BLaER1 treated with 17β-estradiol and CSF1 and Interleukin-3, amounts not matched to agents 10 nM and 100 nM (cell line): ENCODE results near the gene EMILIN3.

ENCODE experiments used
- H3K27ac ChIP-seq, 11 experiments: shearing (Covaris generic); formaldehyde crosslinking; 2 replicates each; pipeline ENCODE4 v1.8.1; 2022
- H3K27me3 ChIP-seq, 11 experiments: shearing (Covaris generic); formaldehyde crosslinking; 2 replicates each; pipeline ENCODE4 v1.8.1; 2022
- H3K36me3 ChIP-seq, 11 experiments: shearing (Covaris generic); formaldehyde crosslinking; 2 replicates each; pipeline ENCODE4 v1.8.1; 2022
- H3K4me1 ChIP-seq, 10 experiments: shearing (Covaris generic); formaldehyde crosslinking; 2 replicates each; pipeline ENCODE4 v1.8.1; 2022
- H3K4me2 ChIP-seq, 11 experiments: shearing (Covaris generic); formaldehyde crosslinking; 2 replicates each; pipeline ENCODE4 v1.8.1; 2022
- H3K4me3 ChIP-seq, 10 experiments: shearing (Covaris generic); formaldehyde crosslinking; 2 replicates each; pipeline ENCODE4 v1.8.1; 2022
- H3K9ac ChIP-seq, 11 experiments: shearing (Covaris generic); formaldehyde crosslinking; 2 replicates each; pipeline ENCODE4 v1.8.1; 2022
- H3K9me3 ChIP-seq, 11 experiments: shearing (Covaris generic); formaldehyde crosslinking; replicated peaks in 1 of 11; 2 replicates each; pipeline ENCODE4 v1.8.1; 2022
- H4K20me1 ChIP-seq, 11 experiments: shearing (Covaris generic); formaldehyde crosslinking; 2 replicates each; pipeline ENCODE4 v1.8.1; 2022
- Cebpa-rat ChIP-seq, 11 experiments: shearing (Covaris generic); IDR thresholded peaks; 2 replicates each; pipeline ENCODE4 v1.8.1; 2022

The EMILIN3 gene

GRCh38 chr20:41370176-41370575, 3.6 kb upstream of the EMILIN3 start:
- TF ChIP-seq Cebpa-rat (IDR thresholded peaks at IDR 0.05): no peak
- H3K4me2 ChIP-seq: peak overlapping the region in 10 of 11 experiments; percentile 6 to 68 (median 50); a peak in 16 of 22 replicates
- peaks cover 28 to 37% (median 31%) of the 10 kb centered on the region in 11 experiments for H3K27me3 ChIP-seq
- no peak overlapping the region for H3K4me3 ChIP-seq
- no peak overlapping the region for H3K9ac ChIP-seq
- H3K9me3 ChIP-seq: peaks cover 17 to 56% (median 39%) of the 10 kb centered on the region in 11 experiments; a peak in 21 of 22 replicates
- peak overlapping the region in 2 of 11 experiments; percentile 34 to 35; a peak in 3 of 22 replicates for H3K27ac ChIP-seq
- H4K20me1 ChIP-seq: peaks cover 0 to 11% (median 0%) of the 10 kb centered on the region in 11 experiments; a peak in 2 of 22 replicates
- no peaks in the 10 kb centered on the region for H3K36me3 ChIP-seq
- H3K4me1 ChIP-seq: peaks cover 0 to 28% (median 22%) of the 10 kb centered on the region in 10 experiments; a peak in 17 of 20 replicates

- H3K9ac ChIP-seq: no peak overlapping the region
- H3K9me3 ChIP-seq: peaks cover 17 to 56% (median 39%) of the 10 kb centered on the region in 11 experiments; a peak in 21 of 22 replicates
- peaks cover 0 to 28% (median 22%) of the 10 kb centered on the region in 10 experiments; a peak in 17 of 20 replicates for H3K4me1 ChIP-seq
- H4K20me1 ChIP-seq: peaks cover 0 to 16% (median 0%) of the 10 kb centered on the region in 11 experiments; a peak in 5 of 22 replicates
- peaks cover 33 to 42% (median 36%) of the 10 kb centered on the region in 11 experiments for H3K27me3 ChIP-seq
- no peak overlapping the region for H3K4me3 ChIP-seq
- peak overlapping the region in 10 of 11 experiments; percentile 6 to 68 (median 50); a peak in 17 of 22 replicates for H3K4me2 ChIP-seq
- H3K36me3 ChIP-seq: no peaks in the 10 kb centered on the region
- peak overlapping the region in 4 of 11 experiments; percentile 10 to 35 (median 24); a peak in 3 of 22 replicates for H3K27ac ChIP-seq
- no peak for TF ChIP-seq Cebpa-rat (IDR thresholded peaks at IDR 0.05)
Measured at GRCh38 chr20:41369673-41370072, 3.1 kb upstream of the EMILIN3 start.

GRCh38 chr20:41367956-41368355, 1.3 kb upstream of the EMILIN3 start:
- no peak overlapping the region for H3K9ac ChIP-seq

GRCh38 chr20:41367393-41367695, 726 bp upstream of the EMILIN3 start:
- TF ChIP-seq Cebpa-rat (IDR thresholded peaks at IDR 0.05): no peak
- no peak overlapping the region for H3K27ac ChIP-seq
- H3K9ac ChIP-seq: no peak overlapping the region
- H3K27me3 ChIP-seq: peaks cover 38 to 47% (median 44%) of the 10 kb centered on the region in 11 experiments
- H3K4me2 ChIP-seq: no peak overlapping the region
- peaks cover 17 to 48% (median 32%) of the 10 kb centered on the region in 11 experiments; a peak in 21 of 22 replicates for H3K9me3 ChIP-seq
- no peaks in the 10 kb centered on the region for H3K36me3 ChIP-seq
- no peak overlapping the region for H3K4me3 ChIP-seq
- H4K20me1 ChIP-seq: peaks cover 0 to 25% (median 0%) of the 10 kb centered on the region in 11 experiments; a peak in 4 of 22 replicates
- peaks cover 0 to 28% (median 22%) of the 10 kb centered on the region in 10 experiments; a peak in 17 of 20 replicates for H3K4me1 ChIP-seq

More at GRCh38 chr20:41367956-41368355, 1.3 kb upstream of the EMILIN3 start:
- H3K36me3 ChIP-seq: no peaks in the 10 kb centered on the region
- no peak for TF ChIP-seq Cebpa-rat (IDR thresholded peaks at IDR 0.05)
- H3K4me2 ChIP-seq: no peak overlapping the region
- H3K27me3 ChIP-seq: peaks cover 38 to 47% (median 44%) of the 10 kb centered on the region in 11 experiments
- no peak overlapping the region for H3K4me3 ChIP-seq
- peaks cover 0 to 28% (median 22%) of the 10 kb centered on the region in 10 experiments; a peak in 17 of 20 replicates for H3K4me1 ChIP-seq
- no peak overlapping the region for H3K27ac ChIP-seq
- peaks cover 17 to 54% (median 38%) of the 10 kb centered on the region in 11 experiments; a peak in 21 of 22 replicates for H3K9me3 ChIP-seq
- peaks cover 0 to 20% (median 0%) of the 10 kb centered on the region in 11 experiments; a peak in 4 of 22 replicates for H4K20me1 ChIP-seq

GRCh38 chr20:41365777-41366545, 657 bp downstream of the EMILIN3 start:
- peaks cover 10 to 34% (median 23%) of the 10 kb centered on the region in 11 experiments; a peak in 21 of 22 replicates for H3K9me3 ChIP-seq
- H3K27ac ChIP-seq: no peak overlapping the region
- no peak overlapping the region for H3K4me2 ChIP-seq
- H3K9ac ChIP-seq: no peak overlapping the region
- TF ChIP-seq Cebpa-rat (IDR thresholded peaks at IDR 0.05): no peak
- peaks cover 38 to 47% (median 44%) of the 10 kb centered on the region in 11 experiments for H3K27me3 ChIP-seq
- H3K36me3 ChIP-seq: no peaks in the 10 kb centered on the region
- peaks cover 0 to 33% (median 0%) of the 10 kb centered on the region in 11 experiments; a peak in 5 of 22 replicates for H4K20me1 ChIP-seq
- H3K4me3 ChIP-seq: no peak overlapping the region
- H3K4me1 ChIP-seq: peaks cover 0 to 24% (median 19%) of the 10 kb centered on the region in 10 experiments; a peak in 17 of 20 replicates

- H4K20me1 ChIP-seq: peaks cover 0 to 33% (median 0%) of the 10 kb centered on the region in 11 experiments; a peak in 5 of 22 replicates
- no peak overlapping the region for H3K27ac ChIP-seq
- no peak overlapping the region for H3K9ac ChIP-seq
- H3K27me3 ChIP-seq: peaks cover 38 to 47% (median 44%) of the 10 kb centered on the region in 11 experiments
- H3K9me3 ChIP-seq: peaks cover 9 to 26% (median 21%) of the 10 kb centered on the region in 11 experiments; a peak in 21 of 22 replicates
- no peaks in the 10 kb centered on the region for H3K36me3 ChIP-seq
- no peak for TF ChIP-seq Cebpa-rat (IDR thresholded peaks at IDR 0.05)
- H3K4me2 ChIP-seq: no peak overlapping the region
- peaks cover 0 to 16% (median 13%) of the 10 kb centered on the region in 10 experiments; a peak in 16 of 20 replicates for H3K4me1 ChIP-seq
- no peak overlapping the region for H3K4me3 ChIP-seq
Measured at GRCh38 chr20:41364967-41365765, 1.5 kb downstream of the EMILIN3 start.

- H4K20me1 ChIP-seq: peaks cover 0 to 38% (median 0%) of the 10 kb centered on the region in 11 experiments; a peak in 6 of 22 replicates
- H3K4me3 ChIP-seq: no peak overlapping the region
- no peak overlapping the region for H3K4me2 ChIP-seq
- H3K9ac ChIP-seq: no peak overlapping the region
- no peaks in the 10 kb centered on the region for H3K36me3 ChIP-seq
- TF ChIP-seq Cebpa-rat (IDR thresholded peaks at IDR 0.05): no peak
- H3K27me3 ChIP-seq: peaks cover 38 to 47% (median 44%) of the 10 kb centered on the region in 11 experiments
- H3K9me3 ChIP-seq: peaks cover 9 to 25% (median 21%) of the 10 kb centered on the region in 11 experiments; a peak in 21 of 22 replicates
- H3K4me1 ChIP-seq: peaks cover 0 to 7% (median 5%) of the 10 kb centered on the region in 10 experiments; a peak in 14 of 20 replicates
- H3K27ac ChIP-seq: no peak overlapping the region
Measured at GRCh38 chr20:41364236-41364855, 2.3 kb downstream of the EMILIN3 start.

- Histone ChIP-seq H3K9ac (no peak overlapping the region), H3K4me2 (no peak overlapping the region), H3K4me3 (no peak overlapping the region), H3K27me3 (peaks cover 38 to 47% (median 43%) of the 10 kb centered on the region in 11 experiments), H4K20me1 (peaks cover 0 to 38% (median 0%) of the 10 kb centered on the region in 11 experiments; a peak in 6 of 22 replicates), H3K27ac (no peak overlapping the region), H3K36me3 (no peaks in the 10 kb centered on the region), H3K9me3 (peaks cover 9 to 25% (median 21%) of the 10 kb centered on the region in 11 experiments; a peak in 21 of 22 replicates), H3K4me1 (no peaks in the 10 kb centered on the region)
- TF ChIP-seq Cebpa-rat (IDR thresholded peaks at IDR 0.05): no peak
Measured at GRCh38 chr20:41363601-41364000, 3.0 kb downstream of the EMILIN3 start.
